CD14-positive monocyte (primary cell): ENCODE data around the gene PHGDH. TPM values are rescaled to one million over a fixed set of nuclear protein-coding genes. Genes with fewer than 3 reads are reported as not detected.

ENCODE experiments used
- DNase-seq, 3 donors: peaks; one replicate each; pipeline ENCODE4 v3.0.0-alpha.2; 2011 to 2022
- H2AFZ ChIP-seq: 2 replicates; pipeline ENCODE4 v1.6.0; 2012; ENCODE audit warnings: mild to moderate bottlenecking, low read depth, low read length, inconsistent platforms; ENCODE audit not compliant: insufficient read depth, poor library complexity, severe bottlenecking
- H3K27ac ChIP-seq, 2 donors: 1 replicate in 1 of 2; 2 replicates in 1 of 2; pipeline ENCODE4 v1.5.1; 2012 to 2013; ENCODE audit warnings: low read length in 2 of 2, control low read depth in 1 of 2, inconsistent platforms in 1 of 2, low read depth in 1 of 2, mild to moderate bottlenecking in 1 of 2
- H3K27me3 ChIP-seq, 2 donors: one replicate each; pipeline versions ENCODE4 v1.6.0 to v1.6.1; 2011 to 2013; ENCODE audit warnings: low read length in 2 of 2; ENCODE audit not compliant: control insufficient read depth in 2 of 2, insufficient read depth in 2 of 2
- H3K36me3 ChIP-seq, 2 donors: replicated peaks in 1 of 2; 1 replicate in 1 of 2; 2 replicates in 1 of 2; pipeline versions ENCODE4 v1.5.1 to v1.6.1; 2012 to 2013; ENCODE audit warnings: low read length in 2 of 2, control low read depth in 1 of 2, inconsistent platforms in 1 of 2, mild to moderate bottlenecking in 1 of 2; ENCODE audit not compliant: insufficient read depth in 2 of 2, control insufficient read depth in 1 of 2
- H3K4me1 ChIP-seq, 2 donors: 1 replicate in 1 of 2; 2 replicates in 1 of 2; pipeline versions ENCODE4 v1.5.1 to v1.6.1; 2012 to 2013; ENCODE audit warnings: low read length in 2 of 2, control low read depth in 1 of 2, inconsistent platforms in 1 of 2, mild to moderate bottlenecking in 1 of 2, moderate library complexity in 1 of 2; ENCODE audit not compliant: insufficient read depth in 2 of 2, control insufficient read depth in 1 of 2
- H3K4me2 ChIP-seq: replicated peaks from 2 replicates; pipeline ENCODE3; 2012; ENCODE audit warnings: low read length, moderate library complexity, mild to moderate bottlenecking; ENCODE audit not compliant: poor library complexity, severe bottlenecking; ENCODE audit errors: extremely low read depth
- H3K4me3 ChIP-seq, 3 experiments: fragments of 200-600 bp in 1 of 3; sonication (generic) in 1 of 3; replicated peaks in 1 of 3; 1 replicate in 2 of 3; 2 replicates in 1 of 3; pipeline ENCODE4 v1.5.1; 2011 to 2013; ENCODE audit warnings: low read length in 3 of 3, mild to moderate bottlenecking in 3 of 3, control low read depth in 2 of 3, low read depth in 2 of 3, inconsistent platforms in 1 of 3, moderate library complexity in 1 of 3
- H3K79me2 ChIP-seq: 2 replicates; pipeline ENCODE4 v1.6.0; 2012; ENCODE audit warnings: mild to moderate bottlenecking, control low read depth, inconsistent platforms, low read length, moderate library complexity; ENCODE audit not compliant: insufficient read depth
- H3K9ac ChIP-seq: 2 replicates; pipeline ENCODE4 v1.6.0; 2017; ENCODE audit warnings: low read length, mild to moderate bottlenecking; ENCODE audit not compliant: insufficient read depth, poor library complexity, severe bottlenecking
- H3K9me3 ChIP-seq, 2 donors: replicated peaks in 1 of 2; 1 replicate in 1 of 2; 2 replicates in 1 of 2; pipeline versions ENCODE4 v1.5.1 to v1.6.1; 2012 to 2013; ENCODE audit warnings: low read length in 2 of 2, control low read depth in 1 of 2; ENCODE audit not compliant: control insufficient read depth in 1 of 2, insufficient read depth in 1 of 2
- H4K20me1 ChIP-seq: 2 replicates; pipeline ENCODE4 v1.6.0; 2012; ENCODE audit warnings: mild to moderate bottlenecking, low read length, control low read depth, moderate library complexity; ENCODE audit not compliant: insufficient read depth
- H3K27ac Mint-ChIP-seq, 7 donors: one replicate each; pipeline ENCODE4 v1.8.0; 2020; ENCODE audit warnings: mild to moderate bottlenecking in 7 of 7, mixed read lengths in 7 of 7, moderate library complexity in 6 of 7, inconsistent platforms in 2 of 7
- H3K27me3 Mint-ChIP-seq, 3 donors: one replicate each; pipeline ENCODE4 v1.8.0; 2021 to 2022; ENCODE audit warnings: low read depth in 3 of 3, mild to moderate bottlenecking in 3 of 3, mixed read lengths in 3 of 3, moderate library complexity in 3 of 3, inconsistent platforms in 1 of 3
- H3K36me3 Mint-ChIP-seq, 2 donors: one replicate each; pipeline ENCODE4 v1.8.0; 2020; ENCODE audit warnings: mixed read lengths in 2 of 2, inconsistent platforms in 1 of 2, mild to moderate bottlenecking in 1 of 2
- H3K4me1 Mint-ChIP-seq: one replicate; pipeline ENCODE4 v1.8.0; 2020; ENCODE audit warnings: mild to moderate bottlenecking, mixed read lengths
- H3K4me3 Mint-ChIP-seq, 2 donors: one replicate each; pipeline ENCODE4 v1.8.0; 2020; ENCODE audit warnings: mild to moderate bottlenecking in 2 of 2, mixed read lengths in 2 of 2, moderate library complexity in 1 of 2
- H3K9me3 Mint-ChIP-seq, 7 donors: one replicate each; pipeline ENCODE4 v1.8.0; 2020 to 2022; ENCODE audit warnings: mixed read lengths in 7 of 7, mild to moderate bottlenecking in 6 of 7, moderate library complexity in 6 of 7, inconsistent platforms in 2 of 7
- WGBS: methylation state at CpG from one replicate; pipeline ENCODE4 v1.1.5; 2013; ENCODE audit warnings: missing lambda C conversion rate; ENCODE audit not compliant: insufficient coverage; 5-methylcytosine and 5-hydroxymethylcytosine counted together
- intact Hi-C, 2 donors: fragments of 100-400 bp; cut with micrococcal nuclease; formaldehyde crosslinking; loops; one replicate each; pipeline versions ENCODE4 v1.15.0 to v1.15.1; 2023
- polyA plus RNA-seq, 3 donors: library from polyadenylated mRNA; depleted of rRNA in 1 of 3; unstranded in 2 of 3; stranded (reverse) in 1 of 3; fragments of 300-500 nt in 2 of 3; fragments of >200 nt in 1 of 3; fragmentation: Illumina TruSeq in 2 of 3; gene quantifications; 1 replicate in 2 of 3; 2 replicates in 1 of 3; pipeline ENCODE4 v1.2.3, GENCODE V29; 2012 to 2021
- TF ChIP-seq, protein P1 (sequence below): fragments of 200-600 bp; IDR thresholded peaks from one replicate; pipeline ENCODE4 v1.8.0; 2022; ENCODE audit warnings: antibody characterized with exemption, mild to moderate bottlenecking

Gene PHGDH
- polyA plus RNA-seq, 3 donors, result 0.09 to 0.44 (median 0.20) TPM

DNA sequence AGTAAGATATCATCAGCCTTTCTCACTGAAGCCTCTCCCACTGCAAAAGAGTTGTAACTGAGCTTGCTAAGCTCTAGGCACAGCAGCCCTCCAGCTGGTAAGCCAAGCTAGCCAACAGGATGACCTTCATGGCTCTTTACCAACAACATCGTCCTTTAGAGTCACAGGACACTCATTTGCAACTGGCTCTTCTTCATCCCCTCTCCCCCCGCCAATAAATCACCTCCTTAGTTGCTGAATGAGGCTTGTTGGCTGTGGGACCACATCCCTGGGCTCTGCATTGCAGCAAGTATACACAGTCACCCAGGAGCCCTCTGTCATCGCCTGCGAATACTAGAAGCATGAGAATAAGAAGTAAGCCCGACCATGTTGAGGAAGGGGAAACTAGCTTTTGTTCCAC is 47.7 kb upstream of the PHGDH start:
- Mint-ChIP-seq H3K36me3 (no peaks in the 10 kb centered on the region), H3K27ac (no peak overlapping the region), H3K4me1 (no peaks in the 10 kb centered on the region), H3K27me3 (peaks cover 0 to 6% (median 6%) of the 10 kb centered on the region in 3 donors), H3K9me3 (peaks cover 0 to 3% (median 0%) of the 10 kb centered on the region in 7 donors), H3K4me3 (no peak overlapping the region)
- no peak overlapping the region for H3K4me2 ChIP-seq
- H2AFZ ChIP-seq, result no peak overlapping the region
- H3K4me1 ChIP-seq, result no peaks in the 10 kb centered on the region
- H3K9me3 ChIP-seq, result no peaks in the 10 kb centered on the region
- no peaks in the 10 kb centered on the region for H3K36me3 ChIP-seq
- no peak overlapping the region for H3K9ac ChIP-seq
- intact Hi-C loops, result loop anchor here in 1 of 2 donors (5.0 kb wide), 2 partner anchors 52 to 117 kb away; no protein-coding TSS in a partner anchor
- H3K27ac ChIP-seq, result no peak overlapping the region
- no peaks in the 10 kb centered on the region for H3K27me3 ChIP-seq
- no peak overlapping the region for H3K4me3 ChIP-seq
- no peak for DNase-seq
- no peaks in the 10 kb centered on the region for H4K20me1 ChIP-seq
- 80% methylated on average over 1 of the region's 5 CpGs for WGBS
- TF ChIP-seq, protein P1, sequence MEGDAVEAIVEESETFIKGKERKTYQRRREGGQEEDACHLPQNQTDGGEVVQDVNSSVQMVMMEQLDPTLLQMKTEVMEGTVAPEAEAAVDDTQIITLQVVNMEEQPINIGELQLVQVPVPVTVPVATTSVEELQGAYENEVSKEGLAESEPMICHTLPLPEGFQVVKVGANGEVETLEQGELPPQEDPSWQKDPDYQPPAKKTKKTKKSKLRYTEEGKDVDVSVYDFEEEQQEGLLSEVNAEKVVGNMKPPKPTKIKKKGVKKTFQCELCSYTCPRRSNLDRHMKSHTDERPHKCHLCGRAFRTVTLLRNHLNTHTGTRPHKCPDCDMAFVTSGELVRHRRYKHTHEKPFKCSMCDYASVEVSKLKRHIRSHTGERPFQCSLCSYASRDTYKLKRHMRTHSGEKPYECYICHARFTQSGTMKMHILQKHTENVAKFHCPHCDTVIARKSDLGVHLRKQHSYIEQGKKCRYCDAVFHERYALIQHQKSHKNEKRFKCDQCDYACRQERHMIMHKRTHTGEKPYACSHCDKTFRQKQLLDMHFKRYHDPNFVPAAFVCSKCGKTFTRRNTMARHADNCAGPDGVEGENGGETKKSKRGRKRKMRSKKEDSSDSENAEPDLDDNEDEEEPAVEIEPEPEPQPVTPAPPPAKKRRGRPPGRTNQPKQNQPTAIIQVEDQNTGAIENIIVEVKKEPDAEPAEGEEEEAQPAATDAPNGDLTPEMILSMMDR, result no peak
- no peaks in the 10 kb centered on the region for H3K79me2 ChIP-seq

DNA sequence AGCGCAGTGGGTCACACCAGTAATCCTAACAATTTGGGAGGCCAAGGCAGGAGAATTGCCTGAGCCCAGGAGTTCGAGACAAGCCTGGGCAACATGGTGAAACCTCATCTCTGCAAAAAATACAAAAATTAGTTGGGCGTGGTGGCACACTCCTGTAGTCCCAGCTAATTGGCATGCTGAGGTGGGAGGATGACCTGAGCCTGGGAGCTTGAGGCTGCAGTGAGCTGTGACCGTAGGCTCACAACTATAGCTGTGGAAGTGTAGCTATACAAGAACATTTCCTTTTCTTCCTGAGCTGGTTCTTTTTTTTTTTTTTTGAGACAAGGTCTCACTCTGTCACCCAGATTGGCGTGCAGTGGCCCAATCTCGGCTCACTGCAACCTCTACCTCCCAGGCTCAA is 44.6 kb upstream of the PHGDH start:
- Mint-ChIP-seq H3K27ac (no peak overlapping the region), H3K9me3 (peaks cover 0 to 3% (median 0%) of the 10 kb centered on the region in 7 donors), H3K36me3 (no peaks in the 10 kb centered on the region), H3K27me3 (peaks cover 1 to 20% (median 4%) of the 10 kb centered on the region in 3 donors), H3K4me3 (no peak overlapping the region), H3K4me1 (no peaks in the 10 kb centered on the region)
- no peaks in the 10 kb centered on the region for H3K36me3 ChIP-seq
- no peak overlapping the region for H3K4me2 ChIP-seq
- H3K27ac ChIP-seq, result no peak overlapping the region
- intact Hi-C loops, result no loop called here
- H3K4me1 ChIP-seq, result no peaks in the 10 kb centered on the region
- H4K20me1 ChIP-seq, result no peaks in the 10 kb centered on the region
- H3K4me3 ChIP-seq, result no peak overlapping the region
- no peak overlapping the region for H2AFZ ChIP-seq
- WGBS, result 100% methylated on average over 1 of the region's 6 CpGs
- no peaks in the 10 kb centered on the region for H3K79me2 ChIP-seq
- no peak overlapping the region for H3K9ac ChIP-seq
- TF ChIP-seq, protein P1, result no peak
- no peak for DNase-seq
- H3K9me3 ChIP-seq, result no peaks in the 10 kb centered on the region
- no peaks in the 10 kb centered on the region for H3K27me3 ChIP-seq
